ENCODE data around the gene ZNF609. TPM values are rescaled to one million over a fixed set of nuclear protein-coding genes. Genes with fewer than 3 reads are reported as not detected.
A peak's percentile ranks its signal among the peaks of the same experiment; 100 is the strongest.

The ZNF609 gene
- 11.2 and 17.7 TPM in 2 replicates for total RNA-seq (2014; rRNA removed; shearing (Covaris generic))

- Histone ChIP-seq H3K9me3 (replicated peaks) (no peaks in the 10 kb centered on the region), H3K27ac (peak within 1 kb of the TSS; percentile 27), H3K27me3 (replicated peaks) (no peaks in the 10 kb centered on the region), H3K4me3 (peak within 1 kb of the TSS; percentile 44), H3K4me1 (replicated peaks) (peaks cover 21% of the 10 kb centered on the region), H3K36me3 (peaks cover 18% of the 10 kb centered on the region; the same call in 1 of the 2 replicates)
- DNase-seq (ENCODE audit: low read depth in 1 of 2, low spot score in 2 of 2): peak; percentile 95 to 96
Observed at GRCh38 chr15:64460206-64460723, at the start of gene ZNF609. TSS of gene ZNF609 (plus strand) at chr15:64460578. CDS start at chr15:64499420, 38,842 bp downstream.

DNA sequence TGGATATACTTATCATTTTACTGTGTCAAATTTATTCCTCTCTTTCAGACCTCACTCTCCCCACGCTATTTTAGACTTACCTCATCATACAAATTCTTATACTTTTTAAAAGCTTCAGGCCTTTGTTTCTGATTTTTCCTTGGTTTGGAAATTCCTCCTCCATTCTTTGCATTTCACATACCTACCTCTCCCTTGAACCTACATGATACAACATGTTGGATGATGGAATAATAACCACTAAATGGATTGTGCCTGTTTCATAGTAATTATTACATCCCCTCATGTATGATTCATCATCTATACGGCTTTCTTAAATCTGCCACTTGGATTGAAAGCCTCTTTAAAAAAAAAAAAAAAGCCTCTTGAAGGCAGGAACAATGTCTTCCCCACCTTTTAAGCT is 48.2 kb upstream of the ZNF609 start:
- Histone ChIP-seq H3K27me3 (replicated peaks) (no peaks in the 10 kb centered on the region), H3K4me1 (replicated peaks) (no peaks in the 10 kb centered on the region), H3K27ac (no peak overlapping the region), H3K9me3 (replicated peaks) (no peaks in the 10 kb centered on the region), H3K4me3 (no peak overlapping the region), H3K36me3 (peaks cover 75% of the 10 kb centered on the region)
- no peak for DNase-seq (ENCODE audit: low read depth in 1 of 2, low spot score in 2 of 2)

GRCh38 chr15:64422697-64423096 is 37.7 kb upstream of the ZNF609 start:
- Histone ChIP-seq H3K9me3 (replicated peaks) (no peaks in the 10 kb centered on the region), H3K36me3 (peaks cover 78% of the 10 kb centered on the region), H3K4me1 (replicated peaks) (no peaks in the 10 kb centered on the region), H3K27me3 (replicated peaks) (no peaks in the 10 kb centered on the region), H3K4me3 (no peak overlapping the region), H3K27ac (no peak overlapping the region)
- DNase-seq (ENCODE audit: low read depth in 1 of 2, low spot score in 2 of 2): no peak

- no peak overlapping the region for H3K4me3 ChIP-seq
- peaks cover 72% of the 10 kb centered on the region for H3K36me3 ChIP-seq
- no peak for DNase-seq (ENCODE audit: low read depth in 1 of 2, low spot score in 2 of 2)
- no peak overlapping the region for H3K27ac ChIP-seq
- no peaks in the 10 kb centered on the region for H3K4me1 ChIP-seq (replicated peaks)
- H3K9me3 ChIP-seq (replicated peaks): no peaks in the 10 kb centered on the region
- H3K27me3 ChIP-seq (replicated peaks): no peaks in the 10 kb centered on the region
Observed at GRCh38 chr15:64423970-64424369, 36.4 kb upstream of the ZNF609 start.

DNA sequence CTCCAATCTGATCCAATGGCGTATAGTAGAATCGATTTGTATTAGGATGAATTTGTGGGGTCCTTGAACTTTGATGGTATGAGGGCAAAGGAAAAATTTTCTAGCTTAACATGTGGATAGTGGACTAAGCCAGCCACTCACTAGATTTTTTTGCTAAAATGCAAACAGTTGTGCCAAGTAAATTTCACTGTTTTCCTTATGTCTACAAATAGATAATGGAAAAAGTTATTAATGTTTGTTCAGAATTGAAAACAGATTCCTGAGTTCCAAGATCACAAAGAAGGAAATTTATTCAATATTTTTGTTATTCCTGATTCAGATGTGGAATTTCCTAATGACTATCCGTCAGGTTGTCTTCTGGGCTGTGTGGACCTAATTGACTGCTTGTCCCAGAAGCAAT is 35.2 kb upstream of the ZNF609 start:
- Histone ChIP-seq H3K9me3 (replicated peaks) (no peaks in the 10 kb centered on the region), H3K4me1 (replicated peaks) (peaks cover 9% of the 10 kb centered on the region), H3K4me3 (no peak overlapping the region), H3K27ac (no peak overlapping the region), H3K36me3 (peaks cover 69% of the 10 kb centered on the region), H3K27me3 (replicated peaks) (no peaks in the 10 kb centered on the region)
- DNase-seq (ENCODE audit: low read depth in 1 of 2, low spot score in 2 of 2): no peak

DNA sequence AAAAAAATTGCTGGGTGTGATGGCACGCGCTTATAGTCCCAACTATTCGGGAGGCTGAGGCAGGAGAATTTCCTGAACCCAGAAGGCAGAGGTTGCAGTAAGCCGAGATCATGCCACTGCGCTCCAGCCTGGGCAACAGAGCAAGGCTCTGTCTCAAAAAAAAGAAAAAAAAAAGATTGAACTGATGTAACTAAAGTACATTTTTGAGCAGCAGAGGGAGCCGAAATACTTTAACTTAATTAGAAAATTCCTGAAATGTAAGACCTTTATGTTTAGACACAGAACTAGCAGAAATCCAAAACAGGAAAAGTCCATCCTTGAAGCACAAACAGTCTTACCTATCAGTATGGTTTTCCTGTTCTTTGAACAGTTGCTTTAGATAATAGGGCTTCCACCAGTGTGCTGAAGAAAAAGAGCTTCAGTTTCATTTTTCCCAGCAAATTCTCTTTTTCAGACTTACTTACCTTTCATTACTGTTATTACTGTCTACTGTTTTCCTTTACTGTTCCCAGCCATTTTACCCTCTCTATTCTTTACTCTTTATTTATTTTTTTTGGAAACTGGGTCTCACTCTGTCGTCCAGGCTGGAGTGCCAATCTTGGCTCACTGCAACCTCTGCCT is 33.4 kb upstream of the ZNF609 start:
- Histone ChIP-seq H3K27me3 (replicated peaks) (no peaks in the 10 kb centered on the region), H3K4me3 (no peak overlapping the region), H3K27ac (no peak overlapping the region), H3K4me1 (replicated peaks) (peaks cover 15% of the 10 kb centered on the region), H3K9me3 (replicated peaks) (no peaks in the 10 kb centered on the region), H3K36me3 (peaks cover 60% of the 10 kb centered on the region)
- DNase-seq (ENCODE audit: low read depth in 1 of 2, low spot score in 2 of 2): peak in 1 of 2 experiments; percentile 20

- Histone ChIP-seq H3K27me3 (replicated peaks) (no peaks in the 10 kb centered on the region), H3K36me3 (peaks cover 50% of the 10 kb centered on the region), H3K4me1 (replicated peaks) (peaks cover 20% of the 10 kb centered on the region), H3K27ac (no peak overlapping the region), H3K9me3 (replicated peaks) (no peaks in the 10 kb centered on the region), H3K4me3 (no peak overlapping the region)
- no peak for DNase-seq (ENCODE audit: low read depth in 1 of 2, low spot score in 2 of 2)
Observed at GRCh38 chr15:64429448-64429847, 30.9 kb upstream of the ZNF609 start.

GRCh38 chr15:64430000-64430735 is 30.2 kb upstream of the ZNF609 start:
- Histone ChIP-seq H3K9me3 (replicated peaks) (no peaks in the 10 kb centered on the region), H3K36me3 (peaks cover 43% of the 10 kb centered on the region), H3K4me3 (no peak overlapping the region), H3K27me3 (replicated peaks) (no peaks in the 10 kb centered on the region), H3K27ac (peak overlapping the region; percentile 40), H3K4me1 (replicated peaks) (peaks cover 20% of the 10 kb centered on the region)
- DNase-seq (ENCODE audit: low read depth in 1 of 2, low spot score in 2 of 2): peak in 1 of 2 experiments; percentile 60

DNA sequence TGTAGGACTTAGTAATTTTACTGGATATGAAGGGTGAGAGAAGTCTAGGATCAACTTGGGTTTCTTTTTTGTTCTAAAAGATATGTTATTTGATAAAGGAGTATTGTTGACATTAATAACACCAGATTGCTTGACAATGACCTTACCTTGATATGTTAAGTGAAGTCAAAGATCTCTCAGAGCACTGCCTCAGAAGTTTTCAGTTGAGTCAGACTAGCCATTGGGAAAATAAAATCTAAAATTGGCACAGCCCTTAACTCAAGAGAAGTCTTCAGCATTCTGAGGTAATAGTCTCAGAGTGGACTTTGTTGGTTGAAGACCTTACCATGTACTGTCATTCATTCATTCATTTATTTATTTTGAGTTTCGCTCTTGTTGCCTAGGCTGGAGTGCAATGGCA is 22.4 kb upstream of the ZNF609 start:
- no peak for DNase-seq (ENCODE audit: low read depth in 1 of 2, low spot score in 2 of 2)
- H3K36me3 ChIP-seq: peaks cover 9% of the 10 kb centered on the region
- peaks cover 1% of the 10 kb centered on the region for H3K4me1 ChIP-seq (replicated peaks)
- no peaks in the 10 kb centered on the region for H3K9me3 ChIP-seq (replicated peaks)
- no peak overlapping the region for H3K4me3 ChIP-seq
- no peak overlapping the region for H3K27ac ChIP-seq
- no peaks in the 10 kb centered on the region for H3K27me3 ChIP-seq (replicated peaks)

DNA sequence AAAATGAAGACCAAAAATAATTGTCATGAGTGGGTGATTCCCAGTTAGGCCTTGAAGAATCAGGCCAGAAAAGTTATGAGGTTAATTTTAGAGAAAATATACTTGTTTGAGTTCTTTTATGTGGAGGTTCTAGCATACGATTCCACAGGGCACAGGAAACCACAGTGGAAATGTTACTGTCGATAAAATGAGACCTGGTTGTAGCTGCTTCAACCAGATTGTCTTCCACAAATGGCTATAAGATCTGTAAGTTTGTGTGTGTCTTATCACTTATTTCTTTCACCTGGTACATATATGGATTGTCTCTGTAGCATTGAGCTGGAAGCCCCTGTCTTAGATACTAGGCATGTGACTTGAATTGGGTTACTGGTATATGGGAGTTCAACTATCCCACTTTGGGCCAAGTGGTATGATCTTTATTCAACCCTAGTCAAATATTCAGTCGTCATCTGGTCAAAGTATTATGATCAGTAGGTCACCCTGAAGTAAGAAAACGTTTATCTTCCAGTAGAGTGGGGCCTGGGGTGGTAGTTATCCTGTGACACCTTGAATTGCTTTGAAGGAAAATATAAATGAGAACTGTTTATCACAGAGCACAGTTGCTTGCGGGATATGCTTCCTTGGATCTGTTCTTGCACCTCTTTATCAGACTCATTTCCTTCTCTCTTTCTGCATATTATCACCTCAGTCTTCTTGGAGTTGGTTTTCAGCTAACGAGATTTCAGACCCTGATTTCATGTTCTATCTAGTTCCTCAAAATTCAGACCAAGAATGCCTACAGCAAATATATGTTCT is 21.5 kb upstream of the ZNF609 start:
- H3K36me3 ChIP-seq: peaks cover 10% of the 10 kb centered on the region; the same call in 1 of the 2 replicates
- peaks cover 10% of the 10 kb centered on the region for H3K4me1 ChIP-seq (replicated peaks)
- DNase-seq (ENCODE audit: low read depth in 1 of 2, low spot score in 2 of 2): no peak
- no peak overlapping the region for H3K27ac ChIP-seq
- H3K4me3 ChIP-seq: no peak overlapping the region
- H3K9me3 ChIP-seq (replicated peaks): no peaks in the 10 kb centered on the region
- H3K27me3 ChIP-seq (replicated peaks): no peaks in the 10 kb centered on the region

DNA sequence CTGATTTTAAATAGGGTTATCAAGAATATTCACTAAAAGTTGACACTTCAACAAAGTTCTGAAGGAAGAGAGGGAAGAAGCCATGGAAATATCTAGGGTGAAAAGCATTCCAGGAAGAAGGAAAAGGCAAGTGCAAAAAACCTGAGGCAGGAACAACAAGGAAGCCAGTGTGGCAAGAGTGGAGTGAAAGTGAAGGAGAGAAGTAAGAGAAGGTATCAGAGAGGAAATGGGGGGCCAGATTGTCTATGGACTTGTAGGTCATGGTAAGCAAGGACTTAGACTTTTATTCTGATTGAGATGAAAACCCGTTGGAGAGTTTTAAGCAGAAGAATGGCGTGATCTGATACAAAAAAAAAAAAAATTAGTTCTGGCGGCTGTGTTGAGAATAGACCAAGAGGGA is 18.5 kb upstream of the ZNF609 start:
- no peaks in the 10 kb centered on the region for H3K9me3 ChIP-seq (replicated peaks)
- peaks cover 19% of the 10 kb centered on the region for H3K36me3 ChIP-seq
- no peaks in the 10 kb centered on the region for H3K27me3 ChIP-seq (replicated peaks)
- no peak for DNase-seq (ENCODE audit: low read depth in 1 of 2, low spot score in 2 of 2)
- H3K4me3 ChIP-seq: no peak overlapping the region
- H3K4me1 ChIP-seq (replicated peaks): peaks cover 20% of the 10 kb centered on the region
- no peak overlapping the region for H3K27ac ChIP-seq

- Histone ChIP-seq H3K4me1 (replicated peaks) (peaks cover 20% of the 10 kb centered on the region), H3K36me3 (peaks cover 31% of the 10 kb centered on the region), H3K9me3 (replicated peaks) (no peaks in the 10 kb centered on the region), H3K27ac (peak overlapping the region; percentile 71), H3K4me3 (no peak overlapping the region), H3K27me3 (replicated peaks) (no peaks in the 10 kb centered on the region)
- DNase-seq (ENCODE audit: low read depth in 1 of 2, low spot score in 2 of 2): no peak
Observed at GRCh38 chr15:64443016-64443415, 17.4 kb upstream of the ZNF609 start.

DNA sequence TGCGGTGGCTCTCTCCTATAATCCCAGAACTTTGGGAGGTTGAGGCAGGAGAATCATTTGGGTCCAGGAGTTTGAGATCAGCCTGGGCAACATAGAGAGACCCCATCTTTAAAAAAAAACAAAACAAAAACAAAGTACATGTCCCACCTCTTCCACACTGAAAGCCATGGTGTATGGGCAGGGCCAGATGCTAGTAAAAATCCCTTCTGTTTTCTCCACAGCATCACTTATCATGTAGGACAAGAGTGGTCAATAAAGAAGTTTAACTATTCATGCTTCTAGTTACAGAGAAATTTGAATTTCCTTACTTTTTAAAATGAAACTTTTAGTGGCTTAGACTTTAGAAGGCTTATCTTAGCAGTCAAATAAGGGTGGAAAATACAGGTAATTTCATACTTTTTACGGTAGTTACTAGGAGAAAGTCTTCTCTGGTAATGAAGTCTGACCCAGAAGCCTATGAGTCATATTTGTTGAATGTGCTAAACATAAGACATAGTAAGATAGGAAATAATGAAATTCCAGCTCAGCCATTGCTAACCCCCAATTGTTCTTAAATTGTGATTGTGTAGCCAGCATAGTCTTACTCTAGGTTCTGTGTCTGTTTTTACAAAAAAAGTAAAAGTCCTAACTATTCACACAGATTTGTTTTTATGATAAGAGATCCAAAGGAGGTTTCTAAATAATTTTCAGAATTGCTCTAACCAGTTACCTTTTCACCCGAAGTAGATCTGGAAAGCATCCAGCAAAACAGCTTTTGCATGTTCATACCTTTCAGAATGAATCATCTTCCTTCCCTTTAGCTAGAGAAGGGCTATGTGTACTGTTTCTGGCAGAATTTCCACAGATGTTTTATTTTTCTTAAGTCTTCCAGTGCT is 16.4 kb upstream of the ZNF609 start:
- Histone ChIP-seq H3K4me3 (no peak overlapping the region), H3K27ac (peak overlapping the region; percentile 71), H3K9me3 (replicated peaks) (no peaks in the 10 kb centered on the region), H3K4me1 (replicated peaks) (peaks cover 20% of the 10 kb centered on the region), H3K36me3 (peaks cover 34% of the 10 kb centered on the region), H3K27me3 (replicated peaks) (no peaks in the 10 kb centered on the region)
- DNase-seq (ENCODE audit: low read depth in 1 of 2, low spot score in 2 of 2): peak; percentile 46 to 91

Measured in SJSA1 (cell line).